BJ (cell line): Measurements from ENCODE around the gene BDKRB1. TPM values are rescaled to one million over a fixed set of nuclear protein-coding genes. Genes with fewer than 3 reads are reported as not detected.

Experiments used
- CTCF ChIA-PET: fragments of 350-600 bp; formaldehyde crosslinking; extraction: SDS; loops from one replicate; lab custom pipeline; 2021; ENCODE audit warnings: antibody characterized with exemption, inconsistent platforms; lab: Yijun Ruan, JAX
- POLR2A ChIA-PET: fragments of 300-600 bp; sonication (Branson Sonifier 250); formaldehyde crosslinking; extraction: SDS; loops from one replicate; lab custom pipeline; 2021; ENCODE audit warnings: antibody characterized with exemption; lab: Charles Lee
- DNase-seq: peaks from one replicate; pipeline ENCODE4 v3.0.0-alpha.2; 2011; ENCODE audit warnings: low read depth
- H3K27me3 ChIP-seq: 2 replicates; pipeline ENCODE4 v1.6.0; 2011; ENCODE audit warnings: low read length; ENCODE audit not compliant: control insufficient read depth, insufficient read depth
- H3K36me3 ChIP-seq: 2 replicates; pipeline ENCODE4 v1.5.1; 2011; ENCODE audit warnings: low read length; ENCODE audit not compliant: control insufficient read depth, insufficient read depth
- H3K4me3 ChIP-seq: 2 replicates; pipeline ENCODE4 v1.5.1; 2011; ENCODE audit warnings: low read depth, mild to moderate bottlenecking, control low read depth, low read length
- CTCF ChIP-seq: IDR thresholded peaks from 2 replicates; pipeline ENCODE4 v1.5.1; 2011; ENCODE audit warnings: low read depth, mild to moderate bottlenecking, control low read depth, inconsistent platforms, low read length, moderate library complexity; ENCODE audit not compliant: insufficient read depth
- polyA plus RNA-seq: library from polyadenylated mRNA; depleted of rRNA; stranded (reverse); fragments of >200 nt; gene quantifications from 2 replicates; pipeline ENCODE4 v1.2.3, GENCODE V29; 2011; rRNA removed
- small RNA-seq: library from RNA; depleted of rRNA; stranded (forward); fragments of <200 nt; gene quantifications from one replicate; pipeline ENCODE3, GENCODE V24; 2012; ENCODE audit warnings: low replicate concordance, low read depth; ENCODE audit not compliant: insufficient read length

The BDKRB1 gene
- polyA plus RNA-seq, 1 experiment, result 3.8 TPM

- DNase-seq, result no peak
- ChIA-PET POLR2A (no interaction called here), CTCF (interaction anchor here (4.1 kb wide), 1 partner anchor 13 kb away, joined by 33 read pairs; no protein-coding TSS in a partner anchor)
- H3K36me3 ChIP-seq, result peaks cover 2% of the 10 kb centered on the region; the same call in 1 of the 2 replicates
- no peak for TF ChIP-seq CTCF
- no peak overlapping the region for H3K4me3 ChIP-seq
- H3K27me3 ChIP-seq, result no peaks in the 10 kb centered on the region
Measured at GRCh38 chr14:96310906-96311305, 54.9 kb downstream of the BDKRB1 start.

Small RNAs within 50 kb of the gene (small RNA-seq; reads per million reads assigned to genes)
- gene CKS1BP1, result not detected

Other genes starting within 250 kb of the BDKRB1 start
- gene C14orf132, start 216.8 kb upstream of the BDKRB1 start, polyA plus RNA-seq, result 13.2 and 13.9 TPM in 2 replicates
- 21.3 and 26.8 TPM in 2 replicates for gene BDKRB2, start 51.4 kb upstream of the BDKRB1 start, polyA plus RNA-seq
- 11.6 and 17.1 TPM in 2 replicates for gene ATG2B, start 107.1 kb downstream of the BDKRB1 start, polyA plus RNA-seq
- 14.7 and 29.9 TPM in 2 replicates for gene GSKIP, start 107.3 kb downstream of the BDKRB1 start, polyA plus RNA-seq
- 0.10 and 0.20 TPM in 2 replicates for gene AK7, start 135.9 kb downstream of the BDKRB1 start, polyA plus RNA-seq
- 92.4 and 117 TPM in 2 replicates for gene PAPOLA, start 246.2 kb downstream of the BDKRB1 start, polyA plus RNA-seq